PC-9 (cell line): ENCODE data around the gene LNX1.

Source experiments
- CTCF ChIP-seq: fragments of 200-600 bp; sonication (generic); conservative IDR thresholded peaks from 2 replicates; pipeline ENCODE4 v1.6.1; 2017; ENCODE audit warnings: mixed run types, antibody characterized with exemption, mild to moderate bottlenecking, moderate library complexity
- EZH2 ChIP-seq: fragments of 200-600 bp; sonication (generic); IDR thresholded peaks from 2 replicates; pipeline ENCODE4 v1.8.0; 2017; ENCODE audit warnings: antibody characterized with exemption, low read depth

GRCh38 chr4:53553486-53554210 is 37.6 kb downstream of the LNX1 start:
- TF ChIP-seq CTCF (no peak), EZH2 (no peak)
